LNCaP clone FGC (cell line): ENCODE data around the gene KMT2C.
"Not testable (repeated sequence)": the region's sequence is repeated elsewhere in the genome, so short reads cannot be mapped to it uniquely, and the experiment has no call there.

ENCODE experiments used
- DNase-seq: peaks from one replicate; pipeline ENCODE4 v3.0.0-alpha.2; 2011; ENCODE audit warnings: low read depth
- H3K4me3 ChIP-seq: 2 replicates; pipeline ENCODE4 v1.5.1; 2011; ENCODE audit warnings: mild to moderate bottlenecking, low read depth, low read length, control low read depth
- CTCF ChIP-seq: IDR thresholded peaks from 2 replicates; pipeline ENCODE4 v1.5.1; 2012; ENCODE audit warnings: mild to moderate bottlenecking; ENCODE audit not compliant: control insufficient read depth, insufficient read depth; ENCODE audit errors: extremely low read depth

The KMT2C gene

GRCh38 chr7:152430854-152431253 is 4.9 kb downstream of the KMT2C start:
- no peak overlapping the region for H3K4me3 ChIP-seq
- TF ChIP-seq CTCF, result no peak
- no peak for DNase-seq

DNA sequence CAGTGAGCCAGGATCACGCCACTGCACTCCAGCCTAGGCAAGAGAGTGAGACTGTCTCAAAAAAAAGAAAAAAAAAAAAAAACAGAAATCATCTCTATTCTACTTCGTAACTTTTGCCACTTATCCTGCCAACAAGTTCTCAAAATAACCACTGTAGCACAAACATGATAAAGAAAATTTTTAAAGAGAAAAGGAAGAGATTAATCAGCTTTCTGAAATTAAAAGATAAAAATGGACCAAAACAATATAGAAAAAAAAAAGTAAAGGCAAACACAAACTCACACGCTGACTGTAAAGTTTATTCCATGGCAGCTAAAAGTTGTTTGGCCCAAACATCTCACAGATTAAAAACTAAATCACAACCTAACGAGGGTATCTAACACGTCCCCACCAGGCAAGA is 5.7 kb downstream of the KMT2C start:
- not testable (repeated sequence) for DNase-seq, H3K4me3 ChIP-seq

GRCh38 chr7:152424348-152425108 is 11.3 kb downstream of the KMT2C start:
- DNase-seq, result no peak
- no peak for TF ChIP-seq CTCF
- no peak overlapping the region for H3K4me3 ChIP-seq

DNA sequence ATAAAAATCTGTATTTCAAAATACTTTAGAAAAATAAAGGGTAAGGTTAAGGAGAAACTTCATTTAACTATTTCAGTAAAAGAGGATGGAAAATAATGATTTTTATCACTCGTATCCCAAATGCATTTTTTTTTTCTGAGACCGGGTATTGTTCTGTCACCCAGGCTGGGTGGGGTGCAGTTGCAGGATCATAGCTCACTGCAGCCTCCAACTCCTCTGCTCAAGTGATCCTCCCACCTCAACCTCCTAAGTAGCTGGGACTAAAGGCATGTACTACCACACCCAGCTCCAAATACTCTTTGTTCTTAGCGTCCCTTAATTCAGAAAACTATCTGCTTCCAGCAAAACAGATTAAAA is 11.8 kb downstream of the KMT2C start:
- no peak for DNase-seq
- no peak for TF ChIP-seq CTCF

DNA sequence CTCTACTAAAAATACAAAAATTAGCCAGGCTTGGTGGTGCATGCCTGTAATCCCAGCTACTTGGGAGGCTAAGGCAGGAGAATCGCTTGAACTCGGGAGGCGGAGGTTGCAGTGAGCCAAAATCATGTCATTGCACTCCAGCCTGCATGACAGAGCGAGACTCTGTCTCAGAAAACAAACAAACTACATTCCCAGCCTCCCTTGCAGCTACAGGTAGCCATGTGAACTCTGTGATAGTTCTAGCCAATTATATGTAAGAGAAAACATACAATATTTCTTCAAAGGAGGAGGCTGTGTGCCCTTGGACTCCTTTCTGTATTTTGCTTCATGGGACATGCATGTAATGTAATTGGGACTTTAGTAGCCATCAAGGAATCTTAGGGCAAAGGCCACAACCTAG is 12.6 kb downstream of the KMT2C start:
- H3K4me3 ChIP-seq, DNase-seq: not testable (repeated sequence)

More for the DNA sequence above, 11.8 kb downstream of the KMT2C start:
- H3K4me3 ChIP-seq, result no peak overlapping the region

GRCh38 chr7:152420950-152421349 is 14.9 kb downstream of the KMT2C start:
- not testable (repeated sequence) for H3K4me3 ChIP-seq, DNase-seq

DNA sequence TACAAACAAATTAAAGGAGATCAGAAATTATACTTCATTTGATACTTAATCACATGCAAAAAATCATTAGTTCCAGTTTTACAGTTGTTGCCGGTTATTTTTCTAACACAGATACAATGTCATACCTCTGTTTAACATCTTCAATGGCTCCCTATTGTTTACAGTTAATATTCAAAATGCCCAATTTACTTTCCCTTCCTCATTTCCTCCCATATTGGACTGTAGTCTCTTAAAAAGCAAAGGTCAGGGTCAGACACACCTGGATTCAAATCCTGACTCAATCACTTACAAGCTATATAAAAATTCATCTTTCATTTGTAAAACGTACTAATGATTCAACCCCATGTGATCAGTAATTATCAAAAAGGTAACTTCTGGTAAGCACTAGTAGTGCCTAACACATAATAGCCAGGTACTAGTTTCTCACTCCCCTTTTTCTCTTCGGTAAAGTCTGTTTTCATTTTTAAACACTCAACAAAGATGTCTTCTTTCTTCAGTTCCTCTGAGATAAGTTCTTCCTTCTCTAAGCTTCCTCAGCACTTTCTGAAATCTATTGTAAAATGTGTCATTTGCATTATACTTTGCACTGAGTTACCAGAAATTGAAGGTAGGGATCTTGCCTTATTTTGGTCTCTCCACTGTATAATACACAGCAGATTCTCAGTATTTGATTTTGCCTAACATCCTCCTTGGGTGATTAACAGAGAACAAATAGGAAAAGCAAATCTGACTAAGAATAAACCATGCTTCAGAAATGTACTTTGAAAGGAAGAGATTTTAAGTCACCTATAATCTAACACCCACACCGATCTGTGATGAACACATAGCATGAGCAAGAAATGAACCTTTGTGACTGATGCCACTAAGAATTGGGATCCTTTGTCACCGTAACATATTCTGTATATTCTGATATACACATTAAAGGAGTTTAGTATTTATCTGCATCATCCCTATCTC is 16.1 kb downstream of the KMT2C start:
- TF ChIP-seq CTCF, result no peak
- no peak for DNase-seq
- no peak overlapping the region for H3K4me3 ChIP-seq

DNA sequence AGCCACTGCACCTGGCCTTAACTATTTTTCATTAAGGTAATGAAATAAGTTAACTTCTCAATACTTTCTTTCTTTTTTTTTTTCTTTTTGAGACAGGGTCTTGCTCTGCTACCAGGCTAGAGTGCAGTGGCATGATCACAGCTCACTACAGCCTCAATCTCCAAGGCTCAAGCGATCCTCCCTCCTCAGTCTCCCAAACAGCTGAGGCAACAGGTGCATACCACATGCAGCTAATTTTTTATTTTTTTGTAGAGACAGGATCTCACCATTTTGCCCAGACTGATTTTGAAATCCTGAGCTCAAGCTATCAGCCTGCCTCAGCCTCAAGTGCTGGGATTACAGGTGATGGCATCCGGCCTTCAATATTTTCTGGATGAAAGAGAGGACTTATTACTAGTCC is 21.0 kb downstream of the KMT2C start:
- DNase-seq, result no peak
- TF ChIP-seq CTCF, result no peak
- no peak overlapping the region for H3K4me3 ChIP-seq
